Measurements from ENCODE around the gene LYRM9.
"Not testable (repeated sequence)": the region's sequence is repeated elsewhere in the genome, so short reads cannot be mapped to it uniquely, and the experiment has no call there.

The LYRM9 gene

GRCh38 chr17:27892866-27893769 is at the start of gene LYRM9:
TSS of gene LYRM9 (minus strand) at chr17:27893365. CDS start at chr17:27882694, 10,671 bp downstream.
- peak; percentile 82 for DNase-seq

- no peak for DNase-seq
Observed at GRCh38 chr17:27940503-27941428, 47.6 kb upstream of the LYRM9 start.

GRCh38 chr17:27939474-27940465 is 46.6 kb upstream of the LYRM9 start:
- no peak for DNase-seq

DNA sequence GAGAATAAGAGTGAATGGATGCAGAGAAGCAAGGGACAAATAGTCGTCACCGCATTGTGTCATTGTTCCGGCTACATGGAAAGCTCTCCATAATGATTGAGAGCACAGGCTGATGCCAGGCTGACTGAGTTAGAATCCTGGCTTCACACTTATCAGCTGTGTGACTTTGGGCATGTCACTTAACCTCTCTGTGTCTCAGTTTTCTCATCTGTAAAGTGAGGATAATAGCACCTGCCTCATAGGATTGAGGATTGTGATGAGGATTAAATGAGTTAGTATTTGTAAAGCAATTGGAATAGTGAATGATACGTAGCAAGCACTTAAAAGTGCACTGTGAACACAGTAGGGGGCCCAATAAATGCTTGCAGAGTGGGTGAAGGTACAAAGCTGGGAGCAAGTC is 45.7 kb upstream of the LYRM9 start:
- no peak for DNase-seq

DNA sequence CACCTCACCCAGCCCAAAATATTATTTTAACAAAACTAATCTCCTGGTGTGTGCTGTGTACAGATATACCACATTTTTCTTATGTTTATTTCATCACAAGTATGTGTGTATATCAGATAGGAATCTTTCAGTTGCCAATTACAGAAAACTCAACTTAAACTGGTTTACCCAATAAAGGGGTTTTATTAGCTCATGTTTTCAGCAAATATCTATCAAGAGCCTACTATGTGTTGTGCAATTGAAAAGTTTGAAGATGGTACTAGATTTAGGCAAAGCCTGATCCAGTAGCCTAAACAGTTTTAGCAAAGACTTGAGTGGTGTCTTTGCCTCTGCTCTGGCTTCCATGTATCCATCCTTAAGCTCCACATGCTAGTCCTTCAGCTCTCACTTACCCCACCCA is 45.1 kb upstream of the LYRM9 start:
- DNase-seq: no peak

GRCh38 chr17:27937025-27937546 is 43.9 kb upstream of the LYRM9 start:
- DNase-seq: no peak

DNA sequence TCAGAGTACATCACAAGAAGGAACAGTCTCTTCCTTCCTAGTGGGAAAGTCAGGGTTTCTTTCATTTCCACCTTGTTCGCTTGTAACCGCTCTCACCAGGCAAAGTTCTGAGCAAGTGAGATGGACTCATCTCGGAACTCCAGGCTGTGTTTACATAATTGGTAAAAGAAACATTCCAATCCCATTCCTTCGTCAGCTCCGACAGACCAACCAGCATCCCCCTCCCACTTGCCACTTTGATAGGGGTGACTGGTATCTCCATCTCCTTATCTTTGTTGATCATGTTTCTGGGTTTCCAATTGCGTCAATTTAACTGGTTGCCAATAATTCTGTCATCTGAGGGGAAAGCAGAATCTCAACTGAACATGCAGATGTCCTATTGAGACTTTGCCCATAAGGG is 36.8 kb upstream of the LYRM9 start:
- no peak for DNase-seq

DNA sequence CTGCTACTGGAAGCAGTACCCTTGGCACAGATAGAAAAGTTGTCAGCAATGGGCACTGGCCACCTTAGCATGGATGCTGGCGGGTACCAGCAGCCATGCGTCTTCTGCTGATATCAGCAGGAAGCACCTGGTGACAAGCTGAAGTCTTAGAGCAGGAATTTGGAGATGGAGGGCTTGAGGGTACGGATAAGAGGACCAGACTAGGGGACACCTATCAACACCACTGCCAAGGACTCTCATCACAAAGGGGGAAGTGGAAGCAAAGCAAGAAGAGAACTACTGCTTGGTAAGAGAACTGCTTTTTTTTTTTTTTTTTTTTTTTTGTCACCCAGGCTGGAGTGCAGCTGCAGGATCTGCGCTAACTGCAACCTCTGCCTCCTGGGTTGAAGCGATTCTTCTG is 35.4 kb upstream of the LYRM9 start:
- no peak for DNase-seq

- DNase-seq: no peak
Observed at GRCh38 chr17:27927781-27928180, 34.6 kb upstream of the LYRM9 start.

DNA sequence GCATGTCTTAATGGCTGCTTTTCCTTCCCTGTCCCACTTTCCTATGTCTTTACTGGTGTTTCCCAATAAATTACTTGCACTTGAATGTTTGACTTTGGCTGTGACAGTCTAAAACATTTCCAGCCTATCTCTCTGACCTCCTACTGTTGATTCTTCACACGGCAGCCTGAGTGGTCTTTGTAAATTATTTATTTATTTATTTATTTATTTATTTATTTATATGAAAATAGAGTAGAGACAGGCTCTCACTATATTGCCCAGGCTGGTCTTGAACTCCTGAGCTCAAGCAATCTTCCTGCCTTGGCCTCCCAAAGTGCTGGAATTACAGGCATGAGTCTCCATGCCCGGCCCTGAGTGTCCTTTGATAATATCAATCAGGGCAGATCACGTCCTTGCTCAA is 28.4 kb upstream of the LYRM9 start:
- no peak for DNase-seq

- DNase-seq: no peak
Observed at GRCh38 chr17:27921077-27921476, 27.9 kb upstream of the LYRM9 start.

DNA sequence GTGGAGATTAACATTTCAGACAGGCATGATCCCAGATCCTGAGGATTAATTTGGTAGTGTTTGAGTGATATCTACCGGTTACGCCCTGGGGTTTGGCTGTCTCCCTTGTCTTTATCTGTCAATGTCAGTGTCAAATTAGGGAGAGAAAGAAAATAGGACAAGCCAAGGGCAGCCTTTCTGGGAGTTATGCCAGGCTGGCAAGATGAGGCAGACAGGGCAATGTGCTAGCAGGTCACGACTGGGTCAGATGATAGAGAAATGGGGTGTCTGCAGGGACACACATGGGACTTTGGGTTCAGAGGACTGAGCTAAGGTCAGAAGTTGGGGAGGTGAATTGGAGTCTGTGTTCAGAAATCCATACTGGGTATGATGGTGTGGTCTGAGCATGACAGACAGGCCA is 27.4 kb upstream of the LYRM9 start:
- no peak for DNase-seq

DNA sequence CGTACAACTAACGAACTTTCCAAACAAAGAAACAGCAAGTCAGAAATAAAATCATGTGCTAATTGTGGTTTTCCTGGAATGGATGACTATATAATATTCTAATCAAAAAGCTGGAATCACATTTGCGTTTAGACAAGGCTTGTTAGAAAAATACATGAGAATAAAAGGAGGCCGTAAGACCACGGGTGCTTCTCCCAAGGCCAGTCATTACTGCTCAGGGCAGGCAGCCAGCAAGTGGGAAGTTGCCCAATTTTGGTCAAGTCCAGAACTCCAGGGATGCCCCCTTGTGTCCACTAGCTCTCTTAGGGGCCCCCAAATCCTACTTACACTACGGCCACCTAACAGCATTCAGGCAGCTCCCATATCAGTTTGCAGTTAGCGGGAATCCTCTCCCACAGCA is 25.9 kb upstream of the LYRM9 start:
- DNase-seq: no peak

- no peak for DNase-seq
Observed at GRCh38 chr17:27918498-27918897, 25.3 kb upstream of the LYRM9 start.

DNA sequence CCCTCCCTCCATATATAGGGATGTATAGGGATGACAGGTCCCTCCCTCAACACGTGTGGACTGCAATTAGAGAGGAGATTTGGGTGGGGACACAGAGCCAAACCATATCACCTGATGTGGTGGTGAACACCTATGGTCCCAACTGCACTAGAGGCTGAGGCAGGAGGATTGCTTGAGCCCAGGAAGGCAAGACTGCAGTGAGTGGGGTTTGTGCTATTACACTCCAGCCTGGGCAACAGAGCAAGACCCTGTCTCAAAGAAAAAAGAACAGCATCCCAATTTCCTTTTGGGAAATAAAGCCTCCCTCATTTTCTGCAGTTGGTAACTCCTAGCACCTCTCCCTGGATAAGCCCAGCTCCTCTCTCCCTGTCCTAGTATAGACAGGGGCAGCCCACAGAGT is 23.8 kb upstream of the LYRM9 start:
- DNase-seq: no peak

DNA sequence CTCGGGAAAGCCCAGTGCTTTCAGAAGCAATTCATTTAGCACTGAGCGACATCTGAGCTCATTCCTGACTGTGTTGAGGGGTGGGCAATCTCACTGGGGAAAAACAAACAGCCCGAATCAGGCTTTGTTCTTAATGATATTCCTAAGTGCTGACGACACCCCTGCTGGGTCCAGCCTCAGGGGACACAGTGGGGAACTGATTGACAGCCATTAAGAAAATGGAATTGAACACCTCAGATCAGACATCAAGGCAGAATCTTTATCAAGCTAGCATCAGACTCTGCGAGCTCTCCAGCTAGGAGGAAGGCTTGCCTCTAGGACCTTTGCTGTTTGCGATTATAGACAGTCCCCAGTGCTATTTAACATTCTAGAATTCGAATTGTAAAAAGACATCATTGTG is 22.5 kb upstream of the LYRM9 start:
- no peak for DNase-seq

GRCh38 chr17:27914382-27914781 is 21.2 kb upstream of the LYRM9 start:
- no peak for DNase-seq

DNA sequence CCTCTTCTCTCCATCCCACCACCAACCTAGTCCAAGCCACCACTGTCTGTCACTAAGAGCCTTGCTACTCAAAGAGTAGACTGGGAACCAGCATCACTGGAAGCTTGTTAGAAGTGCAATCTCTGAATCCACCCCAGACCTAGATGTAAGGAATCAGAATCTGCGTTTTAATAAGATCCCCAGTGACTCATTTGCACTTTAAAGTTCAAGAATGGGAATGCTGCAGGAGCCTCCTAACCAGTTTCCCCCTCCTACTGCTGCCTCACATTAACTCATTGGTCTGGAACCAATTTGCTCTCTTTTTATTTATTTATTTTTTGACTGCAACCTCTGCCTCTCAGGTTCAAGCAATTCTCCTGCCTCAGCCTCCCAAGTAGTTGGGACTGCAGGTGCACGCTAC is 19.8 kb upstream of the LYRM9 start:
- DNase-seq: no peak

DNA sequence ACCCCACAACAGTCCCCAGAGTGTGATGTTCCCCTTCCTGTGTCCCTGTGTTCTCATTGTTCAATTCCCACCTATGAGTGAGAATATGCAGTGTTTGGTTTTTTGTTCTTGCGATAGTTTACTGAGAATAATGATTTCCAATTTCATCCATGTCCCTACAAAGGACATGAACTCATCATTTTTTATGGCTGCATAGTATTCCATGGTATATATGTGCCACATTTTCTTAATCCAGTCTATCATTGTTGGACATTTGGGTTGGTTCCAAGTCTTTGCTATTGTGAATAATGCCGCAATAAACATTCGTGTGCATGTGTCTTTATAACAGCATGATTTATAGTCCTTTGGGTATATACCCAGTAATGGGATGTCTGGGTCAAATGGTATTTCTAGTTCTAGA is 19.1 kb upstream of the LYRM9 start:
- DNase-seq: not testable (repeated sequence)

DNA sequence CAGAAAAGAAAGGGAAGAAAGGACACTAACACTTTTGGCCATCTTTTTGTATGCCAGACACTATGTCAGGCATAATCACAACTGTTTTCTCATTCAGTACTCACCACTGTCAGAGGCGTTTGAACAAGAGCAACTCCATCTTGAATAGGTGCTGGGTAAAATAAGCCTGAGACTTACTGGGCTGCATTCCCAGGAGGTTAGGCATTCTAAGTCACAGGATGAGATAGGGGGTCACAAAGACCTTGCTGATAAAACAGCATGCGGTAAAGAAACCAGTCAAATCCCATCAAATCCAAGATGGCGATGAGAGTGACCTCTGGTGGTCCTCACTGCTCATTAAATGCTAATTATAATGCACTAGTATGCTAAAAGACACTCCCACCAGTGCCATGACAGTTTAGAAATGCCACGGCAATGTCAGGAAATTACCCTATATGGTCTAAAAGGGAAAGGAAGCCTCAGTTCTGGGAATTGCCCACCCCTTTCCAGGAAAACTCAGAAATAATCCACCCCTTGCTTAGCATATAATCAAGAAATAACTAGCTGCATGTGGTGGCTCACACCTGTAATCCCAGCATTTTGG is 14.9 kb upstream of the LYRM9 start:
- no peak for DNase-seq

GRCh38 chr17:27906623-27907022 is 13.5 kb upstream of the LYRM9 start:
- no peak for DNase-seq

- DNase-seq: no peak
Observed at GRCh38 chr17:27906226-27906580, 13.0 kb upstream of the LYRM9 start.
